ENCODE measurements around the gene GALNT4. TPM values are rescaled to one million over a fixed set of nuclear protein-coding genes. Genes with fewer than 3 reads are reported as not detected.

The GALNT4 gene
- total RNA-seq, 1 experiment from 2014 or later = 7.7 TPM

- in situ Hi-C loops (cut with HindIII; ENCODE audit: low pct_unique_long_range_greater_than_20kb, low sequenced_read_pairs) = no loop called here
- no peak for DNase-seq (ENCODE audit: low read depth, low spot score)
Observed at GRCh38 chr12:89475203-89475990, 49.2 kb downstream of the GALNT4 start.

- in situ Hi-C loops (cut with HindIII; ENCODE audit: low pct_unique_long_range_greater_than_20kb, low sequenced_read_pairs) = loop anchor here (25.0 kb wide), 1 partner anchor 412 kb away; no protein-coding TSS in a partner anchor
Observed at GRCh38 chr12:89474615-89475014, 50.0 kb downstream of the GALNT4 start.

More at GRCh38 chr12:89474615-89475014, 50.0 kb downstream of the GALNT4 start:
- peak; percentile 26 for DNase-seq (ENCODE audit: low read depth, low spot score)

Small RNA genes within 50 kb of the gene (small RNA-seq; reads per million reads assigned to genes)
- gene AC025034.2 (0 reads per million in 2 experiments), gene POC1B-GALNT4 (0 to 0.02 reads per million in 2 experiments)

Other genes with a start within 250 kb of the GALNT4 start
- 222 and 229 TPM in 2 replicates for gene DUSP6, start 172.3 kb downstream of the GALNT4 start, total RNA-seq (2014; rRNA removed; shearing (Covaris generic))
- 13.0 and 15.2 TPM in 2 replicates for gene POC1B, start 1.3 kb upstream of the GALNT4 start, total RNA-seq (2014; rRNA removed; shearing (Covaris generic))
- 30.5 and 33.7 TPM in 2 replicates for gene ATP2B1, start 184.0 kb upstream of the GALNT4 start, total RNA-seq (2014; rRNA removed; shearing (Covaris generic))